Subcutaneous adipose tissue (tissue), 4 donors: Measurements from ENCODE around the gene PBX1. TPM values are rescaled to one million over a fixed set of nuclear protein-coding genes. Genes with fewer than 3 reads are reported as not detected.

ENCODE experiments used
- CTCF ChIP-seq: fragments of 450-650 bp; IDR thresholded peaks from one replicate; pipeline ENCODE4 v1.5.1; 2016; ENCODE audit warnings: low read depth, mild to moderate bottlenecking, control low read depth, antibody characterized with exemption, moderate library complexity
- total RNA-seq, 4 donors: library from RNA; depleted of rRNA; stranded (reverse); fragments of >200 nt; gene quantifications; one replicate each; pipeline ENCODE4 v1.1.0, GENCODE V29; 2016

Gene PBX1
- total RNA-seq, 4 donors from 2014 or later, result 36.5 to 61.1 (median 54.2) TPM

GRCh38 chr1:164771619-164772361 is 212.8 kb downstream of the PBX1 start:
- TF ChIP-seq CTCF, result no peak

- TF ChIP-seq CTCF, result no peak
Observed at GRCh38 chr1:164772635-164773034, 213.7 kb downstream of the PBX1 start.

- TF ChIP-seq CTCF, result no peak
Observed at GRCh38 chr1:164773102-164773501, 214.1 kb downstream of the PBX1 start.

- no peak for TF ChIP-seq CTCF
Observed at GRCh38 chr1:164774413-164774812, 215.4 kb downstream of the PBX1 start.

- no peak for TF ChIP-seq CTCF
Observed at GRCh38 chr1:164774819-164775654, 216.1 kb downstream of the PBX1 start.

GRCh38 chr1:164777518-164777917 is 218.5 kb downstream of the PBX1 start:
- TF ChIP-seq CTCF, result no peak

- no peak for TF ChIP-seq CTCF
Observed at GRCh38 chr1:164779376-164779775, 220.4 kb downstream of the PBX1 start.
